NCI-H2196 (cell line): ENCODE results near the gene CPB1.

ENCODE experiments used
- DNase-seq: peaks from one replicate; lab custom pipeline; 2025; ENCODE audit not compliant: unreplicated experiment; lab: John Stamatoyannopoulos, UW

The CPB1 gene

GRCh38 chr3:148881286-148881685, 53.7 kb downstream of the CPB1 start:
- no peak for DNase-seq

- peak; percentile 57 for DNase-seq
Observed at GRCh38 chr3:148882288-148882687, 54.7 kb downstream of the CPB1 start.

- no peak for DNase-seq
Observed at GRCh38 chr3:148883163-148883562, 55.6 kb downstream of the CPB1 start.

- DNase-seq: no peak
Observed at GRCh38 chr3:148884261-148884660, 56.6 kb downstream of the CPB1 start.

GRCh38 chr3:148889828-148890227, 62.2 kb downstream of the CPB1 start:
- DNase-seq: no peak

GRCh38 chr3:148896062-148896461, 68.5 kb downstream of the CPB1 start:
- DNase-seq: no peak

- DNase-seq: no peak
Observed at GRCh38 chr3:148901987-148902791, 74.6 kb downstream of the CPB1 start.

- DNase-seq: no peak
Observed at GRCh38 chr3:148903022-148903442, 75.4 kb downstream of the CPB1 start.

GRCh38 chr3:148903941-148904340, 76.3 kb downstream of the CPB1 start:
- DNase-seq: no peak

GRCh38 chr3:148906667-148907066, 79.1 kb downstream of the CPB1 start:
- DNase-seq: no peak
